K562 (cell line): ENCODE measurements around the gene NPAS3.

Source experiments
- CBX2 ChIP-seq: fragments of 200-600 bp; sonication (generic); IDR thresholded peaks from one replicate; pipeline ENCODE4 v1.6.1; 2012; ENCODE audit warnings: mild to moderate bottlenecking, low read length, inconsistent platforms; ENCODE audit not compliant: insufficient read depth, poor library complexity, severe bottlenecking
- NCOR1 ChIP-seq: fragments of 450-650 bp; IDR thresholded peaks from 2 replicates; pipeline ENCODE4 v1.6.1; 2016; ENCODE audit warnings: mild to moderate bottlenecking, moderate library complexity
- RFX5 ChIP-seq: IDR thresholded peaks from 2 replicates; pipeline ENCODE4 v1.6.1; 2011; ENCODE audit warnings: low read depth, mild to moderate bottlenecking, improper control_type of control experiment, low read length
- ZNF232 ChIP-seq: sonication (generic); formaldehyde crosslinking; IDR thresholded peaks from 2 replicates; pipeline ENCODE4 v1.8.0; 2022; ENCODE audit warnings: mild to moderate bottlenecking, missing genetic modification reagents
- TF ChIP-seq, protein P1 (sequence below): fragments of 450-650 bp; formaldehyde crosslinking; IDR thresholded peaks from 2 replicates; pipeline ENCODE4 v1.4.0; 2022; ENCODE audit warnings: missing genetic modification characterization
- TF ChIP-seq, protein P2 (sequence below): fragments of 150-350 bp; conservative IDR thresholded peaks from 2 replicates; pipeline ENCODE4 v1.6.1; 2014; ENCODE audit warnings: low read length
- TF ChIP-seq, protein P3 (sequence below): sonication (generic); formaldehyde crosslinking; IDR thresholded peaks from 2 replicates; pipeline ENCODE4 v1.8.1; 2023; ENCODE audit warnings: mild to moderate bottlenecking, missing genetic modification reagents

DNA sequence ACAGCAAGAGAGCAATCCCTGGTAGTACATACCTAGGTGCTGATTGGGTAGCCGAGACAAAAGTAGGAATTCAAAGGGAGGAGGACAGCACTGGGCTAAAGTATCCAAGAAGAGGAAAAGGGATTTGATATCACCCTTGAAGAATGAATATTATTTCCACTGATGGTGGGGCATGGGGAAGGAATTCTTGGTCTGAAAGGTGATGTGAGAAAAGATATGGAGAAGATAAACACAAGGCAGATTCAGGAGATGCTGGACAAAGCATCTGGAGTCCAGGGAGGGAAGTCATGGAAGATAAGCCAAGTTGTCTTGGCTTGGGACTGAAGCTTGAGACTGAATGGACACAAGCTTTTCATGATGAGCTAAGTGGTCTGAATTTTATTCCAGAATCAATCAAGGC lies 818.2 kb downstream of the NPAS3 start:
- TF ChIP-seq ZNF232 (CRISPR knock-in tag) (no peak), NCOR1 (no peak), RFX5 (no peak), CBX2 (no peak)
- TF ChIP-seq, protein P1, sequence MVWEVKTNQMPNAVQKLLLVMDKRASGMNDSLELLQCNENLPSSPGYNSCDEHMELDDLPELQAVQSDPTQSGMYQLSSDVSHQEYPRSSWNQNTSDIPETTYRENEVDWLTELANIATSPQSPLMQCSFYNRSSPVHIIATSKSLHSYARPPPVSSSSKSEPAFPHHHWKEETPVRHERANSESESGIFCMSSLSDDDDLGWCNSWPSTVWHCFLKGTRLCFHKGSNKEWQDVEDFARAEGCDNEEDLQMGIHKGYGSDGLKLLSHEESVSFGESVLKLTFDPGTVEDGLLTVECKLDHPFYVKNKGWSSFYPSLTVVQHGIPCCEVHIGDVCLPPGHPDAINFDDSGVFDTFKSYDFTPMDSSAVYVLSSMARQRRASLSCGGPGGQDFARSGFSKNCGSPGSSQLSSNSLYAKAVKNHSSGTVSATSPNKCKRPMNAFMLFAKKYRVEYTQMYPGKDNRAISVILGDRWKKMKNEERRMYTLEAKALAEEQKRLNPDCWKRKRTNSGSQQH (CRISPR knock-in tag), result no peak
- TF ChIP-seq, protein P2, sequence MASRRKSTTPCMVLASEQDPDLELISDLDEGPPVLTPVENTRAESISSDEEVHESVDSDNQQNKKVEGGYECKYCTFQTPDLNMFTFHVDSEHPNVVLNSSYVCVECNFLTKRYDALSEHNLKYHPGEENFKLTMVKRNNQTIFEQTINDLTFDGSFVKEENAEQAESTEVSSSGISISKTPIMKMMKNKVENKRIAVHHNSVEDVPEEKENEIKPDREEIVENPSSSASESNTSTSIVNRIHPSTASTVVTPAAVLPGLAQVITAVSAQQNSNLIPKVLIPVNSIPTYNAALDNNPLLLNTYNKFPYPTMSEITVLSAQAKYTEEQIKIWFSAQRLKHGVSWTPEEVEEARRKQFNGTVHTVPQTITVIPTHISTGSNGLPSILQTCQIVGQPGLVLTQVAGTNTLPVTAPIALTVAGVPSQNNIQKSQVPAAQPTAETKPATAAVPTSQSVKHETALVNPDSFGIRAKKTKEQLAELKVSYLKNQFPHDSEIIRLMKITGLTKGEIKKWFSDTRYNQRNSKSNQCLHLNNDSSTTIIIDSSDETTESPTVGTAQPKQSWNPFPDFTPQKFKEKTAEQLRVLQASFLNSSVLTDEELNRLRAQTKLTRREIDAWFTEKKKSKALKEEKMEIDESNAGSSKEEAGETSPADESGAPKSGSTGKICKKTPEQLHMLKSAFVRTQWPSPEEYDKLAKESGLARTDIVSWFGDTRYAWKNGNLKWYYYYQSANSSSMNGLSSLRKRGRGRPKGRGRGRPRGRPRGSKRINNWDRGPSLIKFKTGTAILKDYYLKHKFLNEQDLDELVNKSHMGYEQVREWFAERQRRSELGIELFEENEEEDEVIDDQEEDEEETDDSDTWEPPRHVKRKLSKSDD, result no peak
- TF ChIP-seq, protein P3, sequence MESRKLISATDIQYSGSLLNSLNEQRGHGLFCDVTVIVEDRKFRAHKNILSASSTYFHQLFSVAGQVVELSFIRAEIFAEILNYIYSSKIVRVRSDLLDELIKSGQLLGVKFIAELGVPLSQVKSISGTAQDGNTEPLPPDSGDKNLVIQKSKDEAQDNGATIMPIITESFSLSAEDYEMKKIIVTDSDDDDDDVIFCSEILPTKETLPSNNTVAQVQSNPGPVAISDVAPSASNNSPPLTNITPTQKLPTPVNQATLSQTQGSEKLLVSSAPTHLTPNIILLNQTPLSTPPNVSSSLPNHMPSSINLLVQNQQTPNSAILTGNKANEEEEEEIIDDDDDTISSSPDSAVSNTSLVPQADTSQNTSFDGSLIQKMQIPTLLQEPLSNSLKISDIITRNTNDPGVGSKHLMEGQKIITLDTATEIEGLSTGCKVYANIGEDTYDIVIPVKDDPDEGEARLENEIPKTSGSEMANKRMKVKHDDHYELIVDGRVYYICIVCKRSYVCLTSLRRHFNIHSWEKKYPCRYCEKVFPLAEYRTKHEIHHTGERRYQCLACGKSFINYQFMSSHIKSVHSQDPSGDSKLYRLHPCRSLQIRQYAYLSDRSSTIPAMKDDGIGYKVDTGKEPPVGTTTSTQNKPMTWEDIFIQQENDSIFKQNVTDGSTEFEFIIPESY (CRISPR knock-in tag), result no peak
